ENCODE results near the gene ZNF768. TPM values are rescaled to one million over a fixed set of nuclear protein-coding genes. Genes with fewer than 3 reads are reported as not detected.

ZNF768 gene
- total and polyA plus RNA-seq, 2 of the 13 experiments (the other 11 are each of a cell fraction or from before 2014, with no cell fraction given) = 26.7 to 34.4 TPM

GRCh38 chr16:30534368-30535105 lies 8.2 kb upstream of the ZNF768 start, which contains the start of gene ZNF747 (continued):
- TF ChIP-seq PBX2 (CRISPR knock-in tag; IDR thresholded peaks at IDR 0.05) (no peak), ZNF318 (CRISPR knock-in tag; IDR thresholded peaks at IDR 0.05) (no peak), ZNF431 (CRISPR knock-in tag; IDR thresholded peaks at IDR 0.05; ENCODE audit: borderline replicate concordance, low read depth) (peak; percentile 29; the same call in 1 of the 2 replicates), ZKSCAN8 (CRISPR knock-in tag; IDR thresholded peaks at IDR 0.05; ENCODE audit: borderline replicate concordance) (peak; percentile 33; the same call in 1 of the 2 replicates), ZFP37 (CRISPR knock-in tag; IDR thresholded peaks at IDR 0.05; ENCODE audit: borderline replicate concordance) (peak; percentile 66; the same call in 1 of the 2 replicates), RBFOX2 (IDR thresholded peaks at IDR 0.05; ENCODE audit: low read depth, low read length) (peak; percentile 95), SKIL (CRISPR knock-in tag; IDR thresholded peaks at IDR 0.05; ENCODE audit: borderline replicate concordance) (peak; percentile 58), SSRP1 (CRISPR knock-in tag; IDR thresholded peaks at IDR 0.05) (no peak; the same call in 1 of the 2 replicates), DMTF1 (CRISPR knock-in tag; IDR thresholded peaks at IDR 0.05) (no peak), HOXA9 (CRISPR knock-in tag; IDR thresholded peaks at IDR 0.05; ENCODE audit: borderline replicate concordance) (peak; percentile 76), HNRNPLL (IDR thresholded peaks at IDR 0.05; ENCODE audit: low read depth, low read length, poor library complexity, severe bottlenecking) (peak; percentile 90)

Measured in HepG2 (cell line).